Superior temporal gyrus (tissue), 1 donor: ENCODE results near the gene NCKAP5.

ENCODE experiments used
- DNase-seq: peaks from one replicate; pipeline ENCODE4 v3.0.0-alpha.2; 2016; ENCODE audit errors: extremely low spot score

NCKAP5 gene

DNA sequence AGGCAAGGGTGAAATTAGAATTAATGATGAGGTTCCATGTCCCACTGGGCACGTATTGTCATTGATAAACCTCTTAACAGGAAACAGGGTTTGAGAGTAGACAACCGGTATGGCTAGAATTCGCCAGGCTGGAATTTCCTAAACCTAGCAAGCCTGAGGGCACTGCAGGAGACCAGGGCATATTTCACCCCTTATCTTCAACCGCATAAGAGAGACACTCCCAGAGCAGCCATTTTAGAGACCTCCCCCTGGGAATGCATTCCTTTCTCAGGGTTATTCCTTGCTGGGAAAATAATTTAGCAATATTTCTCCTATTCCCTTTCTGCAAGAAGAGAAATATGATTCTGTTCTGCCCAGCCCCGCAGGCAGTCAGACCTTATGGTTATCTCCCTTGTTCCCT lies 563.6 kb downstream of the NCKAP5 start:
- DNase-seq, result no peak

DNA sequence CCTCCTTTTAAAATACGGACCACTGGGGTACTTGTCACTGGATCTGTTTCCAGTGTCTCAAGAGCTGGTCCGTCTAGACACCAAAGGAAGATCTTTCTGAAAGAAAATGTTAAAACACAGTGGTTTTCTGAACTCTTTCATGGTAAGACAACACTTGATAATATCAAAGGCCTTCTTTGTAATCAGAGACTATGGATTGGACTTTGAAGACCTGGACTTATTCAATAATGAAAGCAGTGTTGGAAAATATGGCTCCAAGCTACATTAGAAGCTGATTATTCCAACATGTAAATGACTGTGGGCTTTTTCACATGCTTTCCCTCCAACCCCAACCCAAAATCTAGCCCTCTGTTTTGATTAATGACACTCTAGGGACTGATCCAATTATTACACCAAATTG lies 568.8 kb downstream of the NCKAP5 start:
- no peak for DNase-seq

DNA sequence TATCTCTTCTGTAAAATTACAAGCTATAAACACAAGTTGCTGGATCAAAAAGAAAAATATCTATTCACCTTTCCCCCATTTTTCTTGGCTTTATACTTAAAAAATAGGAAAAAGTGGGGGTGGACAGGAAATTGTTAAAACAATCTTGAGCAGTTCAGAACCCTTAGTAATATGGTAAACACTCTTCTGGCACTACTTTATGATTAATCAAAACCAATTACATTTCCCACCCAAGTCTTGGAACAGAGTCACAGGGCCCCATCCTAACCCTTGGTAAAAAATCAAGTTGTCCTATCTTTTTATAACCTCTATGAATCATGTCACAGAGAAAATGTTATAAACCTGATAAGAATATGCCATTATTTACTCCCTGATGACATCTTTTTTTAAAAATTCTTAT lies 570.0 kb downstream of the NCKAP5 start:
- DNase-seq, result no peak

DNA sequence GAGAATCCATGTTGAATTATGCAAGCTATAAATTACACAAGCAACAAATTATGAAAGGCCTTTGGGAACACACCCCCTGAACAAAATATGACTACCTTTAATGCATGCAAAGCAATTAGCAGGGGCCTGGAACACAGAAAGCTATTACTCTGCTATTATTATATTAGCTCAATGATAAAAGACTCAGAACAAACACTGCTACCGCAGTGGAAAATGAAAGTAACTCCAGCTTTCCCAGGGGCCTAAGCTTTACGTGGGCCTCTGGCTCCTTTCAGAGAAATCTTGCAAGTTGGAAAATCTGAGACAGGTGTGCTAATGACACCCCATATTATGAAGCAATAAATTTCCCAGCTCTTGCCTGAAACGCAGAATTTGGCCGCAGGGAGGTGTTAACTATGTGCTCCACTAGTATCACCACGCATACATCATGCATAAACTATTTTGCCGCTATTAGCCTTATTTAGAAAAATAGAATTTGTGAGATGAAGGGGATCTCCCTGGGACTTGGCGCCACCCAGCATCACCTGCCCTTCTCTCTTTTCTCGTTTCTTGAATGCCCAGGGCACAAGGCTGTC lies 576.7 kb downstream of the NCKAP5 start:
- DNase-seq, result no peak

DNA sequence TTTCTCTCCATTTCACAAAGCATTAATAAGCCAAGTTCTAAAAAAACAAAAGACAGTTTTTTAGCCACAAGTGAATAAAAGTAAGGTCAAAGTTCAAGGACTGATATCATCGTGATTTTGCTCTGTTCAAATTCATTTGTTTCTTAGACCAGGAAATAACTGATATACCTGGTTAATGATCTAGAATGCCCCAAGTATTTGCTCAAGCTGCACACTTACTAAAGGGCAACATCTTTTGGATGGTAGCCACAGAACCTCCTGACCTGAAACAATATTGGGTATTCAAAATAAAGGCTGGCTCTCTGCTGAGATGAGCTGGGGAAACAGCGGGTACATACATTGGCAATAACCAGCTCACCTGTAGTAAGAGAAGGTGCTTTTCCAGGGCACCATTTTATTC lies 583.5 kb downstream of the NCKAP5 start:
- DNase-seq, result no peak

DNA sequence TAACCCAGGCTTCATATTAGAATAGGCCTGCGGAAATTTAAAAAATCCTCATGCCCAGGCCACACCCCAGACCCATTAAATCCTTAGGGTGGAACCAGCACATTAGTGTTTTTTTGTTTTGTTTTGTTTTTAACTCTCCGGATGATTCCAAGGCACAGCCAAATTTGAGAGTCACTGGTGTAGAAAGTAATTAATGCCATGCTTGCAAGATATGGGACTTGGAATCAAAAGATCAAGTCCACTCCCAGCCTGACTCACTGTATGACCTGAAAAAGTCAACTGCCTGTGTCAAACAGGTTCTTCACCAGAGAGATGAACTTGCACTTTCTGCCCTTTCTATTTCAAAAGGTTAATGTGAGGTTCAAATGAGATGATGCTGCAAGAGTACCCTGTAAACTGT lies 588.0 kb downstream of the NCKAP5 start:
- no peak for DNase-seq

DNA sequence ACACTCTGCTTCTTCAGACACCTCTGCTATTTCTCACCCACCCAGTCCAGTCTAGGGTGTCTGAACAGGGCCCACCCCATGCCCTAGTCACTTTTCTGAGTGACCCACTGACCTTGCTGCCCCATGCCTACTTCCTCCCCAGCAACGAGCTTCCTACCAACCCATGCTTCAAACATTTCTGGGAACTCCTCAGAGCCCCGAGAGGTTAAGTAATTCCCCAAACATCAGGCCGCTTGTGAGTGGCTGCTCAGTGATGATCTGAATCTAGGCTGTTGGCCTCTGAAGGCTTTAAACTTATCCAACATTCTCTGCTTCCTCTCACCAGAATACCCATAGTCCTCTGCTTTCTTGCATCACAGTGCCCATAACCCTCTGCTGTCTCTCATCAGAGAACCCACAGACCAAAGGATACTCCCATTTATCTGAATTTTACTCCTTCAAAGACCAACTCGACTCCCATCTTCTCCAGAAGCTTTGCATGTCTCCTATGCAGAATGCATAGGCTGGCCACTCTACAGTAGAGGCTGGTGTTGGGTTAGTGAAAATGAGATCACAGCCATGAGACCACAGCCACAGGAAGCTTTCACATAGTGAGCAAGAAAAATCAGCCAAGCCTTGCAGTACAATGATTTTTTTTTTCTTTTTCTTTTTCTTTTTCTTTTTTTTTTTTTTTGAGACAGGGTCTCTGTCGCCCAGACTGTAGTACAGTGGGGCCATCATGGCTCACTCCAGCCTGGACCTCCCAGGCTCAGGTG lies 588.7 kb downstream of the NCKAP5 start:
- no peak for DNase-seq

DNA sequence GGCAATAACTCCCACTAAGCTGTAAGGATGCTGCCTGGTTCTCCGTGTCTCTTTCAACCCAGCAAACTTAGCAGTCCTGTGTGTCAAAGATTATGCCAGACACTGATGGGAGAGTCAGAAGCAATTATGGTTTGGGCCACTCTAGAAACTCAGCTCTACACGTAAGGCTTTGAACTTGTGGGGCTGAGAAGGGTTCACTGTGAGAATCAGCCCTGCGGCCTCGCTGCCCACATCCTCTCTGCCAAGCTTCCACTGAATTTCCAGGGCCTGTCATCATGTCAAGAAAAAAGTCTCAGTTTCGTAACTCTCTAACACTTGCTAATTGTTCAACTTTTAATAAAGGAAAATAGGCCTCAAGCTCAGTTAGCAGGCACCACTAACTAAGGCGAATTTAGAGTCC lies 589.4 kb downstream of the NCKAP5 start:
- no peak for DNase-seq

DNA sequence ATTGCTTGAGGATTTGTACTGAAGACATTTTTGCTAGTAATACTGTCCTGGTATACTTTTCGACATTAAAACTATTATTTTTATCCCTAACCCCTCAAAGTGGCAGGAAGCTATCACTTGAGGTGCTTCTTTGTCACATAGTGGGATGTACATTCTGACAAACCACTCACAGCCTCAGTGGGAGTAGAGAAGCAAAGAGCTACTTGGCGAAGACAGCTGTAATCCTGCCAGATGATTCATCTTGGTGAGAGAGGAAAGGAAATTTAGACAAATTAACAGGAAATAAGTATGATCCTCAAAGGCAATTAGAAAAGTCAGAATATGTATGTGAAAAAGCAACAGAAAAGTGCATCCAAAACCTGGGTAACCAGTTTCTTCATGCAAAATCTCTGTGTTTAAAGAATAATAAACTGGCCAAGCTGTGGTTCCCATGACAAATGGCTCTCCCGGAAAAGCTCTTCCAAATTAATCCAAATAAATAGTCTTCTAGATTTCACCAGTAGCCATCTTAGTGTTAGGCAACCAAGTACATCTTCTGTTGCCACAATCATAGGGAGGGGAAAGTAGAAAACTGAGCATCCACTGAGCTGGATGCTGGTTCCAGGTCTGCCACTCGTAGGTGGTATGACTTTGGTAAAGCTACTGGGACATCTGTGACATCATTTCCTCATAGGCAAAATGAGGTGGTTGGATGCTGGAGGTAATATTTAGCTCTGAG lies 590.3 kb downstream of the NCKAP5 start:
- peak; percentile 49 for DNase-seq

DNA sequence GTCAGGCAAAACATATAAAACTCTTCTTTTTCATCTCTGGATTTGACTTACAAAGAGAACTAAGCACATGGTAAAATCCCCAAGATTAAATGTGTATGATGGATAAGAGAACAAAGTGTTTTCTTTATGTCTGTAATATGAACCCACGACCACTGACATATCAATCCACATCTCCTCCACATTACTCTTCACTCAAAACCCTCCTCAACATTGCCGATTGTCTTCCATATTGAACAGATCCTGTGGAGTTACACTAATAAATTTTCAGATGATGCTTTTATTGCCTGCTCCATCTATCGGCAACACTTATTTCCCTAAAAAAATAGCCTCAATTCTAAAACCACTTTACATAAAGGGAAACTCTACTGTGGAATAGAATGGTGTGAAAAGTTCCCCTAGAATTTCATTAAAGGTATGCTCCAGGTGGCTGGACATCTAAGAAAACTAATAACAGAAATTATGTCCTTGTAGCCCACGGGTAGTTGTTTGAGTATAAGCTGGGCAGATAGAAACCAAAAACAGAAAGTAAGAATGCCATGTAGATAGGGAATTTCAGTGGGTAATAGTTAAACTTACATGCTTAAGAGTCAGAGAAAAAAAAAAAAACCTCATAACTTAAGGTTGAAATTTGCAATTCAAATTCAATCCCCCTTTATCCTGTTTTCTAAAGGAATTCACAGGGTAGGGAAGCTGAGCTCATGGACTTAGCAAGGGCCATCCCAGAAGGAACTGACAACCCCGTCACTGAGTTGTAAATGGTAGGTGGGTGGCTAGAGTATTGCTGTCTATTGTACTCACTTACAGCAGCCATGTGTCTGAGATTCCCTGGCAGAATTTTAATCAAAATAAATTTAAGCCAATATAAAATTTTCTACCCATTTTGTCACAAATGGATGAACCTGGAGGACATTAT lies 592.8 kb downstream of the NCKAP5 start:
- no peak for DNase-seq

DNA sequence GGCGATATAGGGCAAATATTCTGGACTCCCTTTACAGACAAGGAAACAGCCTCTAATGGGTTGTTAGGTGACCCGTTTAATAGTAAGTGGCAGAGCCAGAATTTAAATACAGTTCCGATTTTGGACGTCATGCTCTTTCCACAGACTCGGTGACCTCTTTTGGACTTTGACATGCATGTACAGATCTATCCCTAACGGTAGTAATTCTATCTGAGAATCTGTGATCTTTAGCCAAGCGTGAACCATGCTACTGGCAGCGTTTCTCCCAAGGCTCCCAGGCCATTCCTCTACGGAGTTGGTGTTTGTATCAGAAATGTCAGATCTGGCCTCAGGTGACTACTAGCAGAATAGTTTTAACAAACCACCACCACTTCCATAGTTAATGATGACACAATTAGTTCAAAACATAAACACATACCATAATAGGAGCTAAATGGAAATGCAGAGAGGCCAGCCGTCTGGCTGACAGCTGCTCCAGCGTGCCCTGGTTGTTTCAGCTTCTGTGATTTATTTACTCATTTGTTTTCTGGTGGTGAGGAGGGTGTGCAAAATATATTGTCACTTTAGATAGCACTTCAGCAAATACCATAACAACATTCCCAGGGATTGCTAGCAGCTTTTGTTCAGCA lies 593.7 kb downstream of the NCKAP5 start:
- DNase-seq, result no peak

DNA sequence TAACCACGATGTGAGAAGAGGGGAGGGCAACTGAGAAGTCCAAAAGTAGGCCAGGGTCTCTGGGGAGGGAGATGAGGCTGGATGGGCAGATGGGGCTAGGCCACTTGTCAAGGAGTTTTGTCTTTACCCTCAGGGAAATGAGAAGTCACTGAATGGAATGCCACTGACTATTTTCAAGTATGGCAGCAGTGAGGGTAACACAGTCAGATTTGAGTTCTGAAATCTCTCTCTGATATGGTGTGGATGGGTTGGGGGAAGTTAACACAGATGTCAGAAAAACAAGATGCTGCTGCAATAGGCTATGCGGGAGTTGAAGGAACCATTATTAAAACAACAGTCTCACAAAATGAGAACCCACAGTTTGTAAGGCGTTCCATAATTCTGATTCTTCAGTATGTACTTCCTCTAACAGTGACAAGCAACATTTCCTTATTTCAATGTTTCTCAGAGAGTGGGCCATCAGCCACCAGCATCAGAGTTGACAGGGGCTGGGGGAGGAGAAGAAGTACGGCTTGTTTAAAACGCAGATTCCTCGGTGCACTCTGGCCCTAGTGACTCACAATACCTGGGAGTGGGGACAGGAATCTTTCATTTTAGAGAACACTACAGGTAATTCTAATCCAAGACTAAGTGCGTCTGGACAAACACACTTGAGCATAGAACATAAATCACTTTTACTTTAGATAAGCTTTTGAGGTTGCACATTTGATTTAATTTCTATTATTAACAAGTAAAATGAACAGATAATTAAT lies 596.8 kb downstream of the NCKAP5 start:
- no peak for DNase-seq

DNA sequence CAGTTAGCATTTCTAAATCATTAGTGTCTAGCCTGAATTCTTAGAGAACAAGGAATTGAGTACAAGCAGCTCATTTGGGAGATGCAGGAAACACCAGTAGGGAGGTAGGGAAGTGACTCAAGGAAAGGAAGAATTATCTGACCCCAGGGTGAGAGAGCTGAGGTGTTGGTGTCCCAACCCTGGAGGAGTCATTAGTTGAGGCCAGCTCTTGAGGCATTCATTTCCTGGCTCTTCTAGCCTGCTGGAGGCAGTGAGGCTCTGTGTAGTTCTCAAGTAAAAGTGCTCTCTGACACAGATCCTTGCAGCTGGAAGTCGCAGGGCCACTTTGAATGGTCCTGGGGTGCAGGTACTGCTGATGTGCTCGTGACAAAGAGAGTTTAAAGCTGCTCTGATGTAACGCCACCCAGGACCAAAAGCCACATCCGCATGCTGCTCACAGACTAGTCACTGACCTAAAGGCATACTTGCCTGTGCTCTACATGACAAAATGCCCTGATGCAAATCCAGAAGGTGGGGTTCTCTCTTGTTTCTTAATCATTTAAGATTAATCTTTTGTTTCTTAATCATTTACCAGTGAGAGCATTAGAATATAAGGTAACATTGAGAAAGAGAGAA lies 598.8 kb downstream of the NCKAP5 start:
- DNase-seq, result no peak

DNA sequence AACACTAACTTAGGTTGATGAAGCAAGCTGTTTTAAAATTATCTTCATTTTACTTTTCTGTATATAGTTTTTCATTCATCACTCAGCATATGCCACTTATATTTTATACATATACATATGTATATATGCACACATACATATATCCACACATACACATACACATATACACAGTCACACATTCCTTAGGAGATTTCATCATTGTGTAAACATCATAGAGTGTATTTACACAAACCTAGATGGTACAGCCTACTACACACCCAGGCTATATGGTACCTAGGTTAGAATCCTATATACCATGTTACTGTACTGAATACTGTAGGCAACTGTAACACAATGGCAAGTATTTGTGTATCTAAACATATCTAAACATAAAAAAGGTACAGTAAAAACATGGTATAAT lies 602.8 kb downstream of the NCKAP5 start:
- DNase-seq, result no peak

DNA sequence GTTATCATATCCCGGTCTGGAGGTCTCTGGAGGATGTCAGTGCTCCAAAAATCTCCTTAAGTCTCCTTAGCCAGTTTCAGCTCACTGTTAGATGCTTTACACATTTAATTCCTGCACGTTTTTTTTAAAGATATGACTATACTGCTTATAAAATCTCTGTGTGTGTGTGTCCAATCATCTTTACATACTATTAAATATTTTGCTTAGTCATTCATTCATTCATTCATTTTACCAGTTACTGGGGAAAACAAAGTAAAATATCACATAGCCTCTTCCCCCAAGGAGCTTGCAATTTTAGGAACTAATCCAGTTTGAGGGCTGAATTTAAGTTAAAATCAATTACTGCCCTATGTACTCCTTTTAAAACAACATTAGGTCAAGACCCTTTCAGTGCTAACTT lies 605.1 kb downstream of the NCKAP5 start:
- DNase-seq, result no peak

DNA sequence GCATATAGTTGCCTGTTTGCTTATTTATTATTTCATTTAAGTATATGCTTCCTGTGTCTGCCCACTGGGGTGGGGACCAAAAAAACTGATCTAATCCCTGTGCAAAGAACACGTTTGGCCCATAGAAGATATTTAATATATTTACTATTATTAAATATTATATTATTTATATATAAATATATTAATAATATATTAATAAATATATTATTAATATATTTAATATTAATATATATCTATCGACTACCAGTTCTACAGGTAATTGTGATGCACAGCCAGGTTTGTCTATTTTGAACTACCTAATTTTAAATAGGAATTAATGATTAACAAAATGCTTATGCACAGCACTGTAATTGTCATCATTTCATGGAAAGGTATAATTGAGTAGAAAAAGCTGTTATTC lies 609.4 kb downstream of the NCKAP5 start:
- DNase-seq, result no peak

DNA sequence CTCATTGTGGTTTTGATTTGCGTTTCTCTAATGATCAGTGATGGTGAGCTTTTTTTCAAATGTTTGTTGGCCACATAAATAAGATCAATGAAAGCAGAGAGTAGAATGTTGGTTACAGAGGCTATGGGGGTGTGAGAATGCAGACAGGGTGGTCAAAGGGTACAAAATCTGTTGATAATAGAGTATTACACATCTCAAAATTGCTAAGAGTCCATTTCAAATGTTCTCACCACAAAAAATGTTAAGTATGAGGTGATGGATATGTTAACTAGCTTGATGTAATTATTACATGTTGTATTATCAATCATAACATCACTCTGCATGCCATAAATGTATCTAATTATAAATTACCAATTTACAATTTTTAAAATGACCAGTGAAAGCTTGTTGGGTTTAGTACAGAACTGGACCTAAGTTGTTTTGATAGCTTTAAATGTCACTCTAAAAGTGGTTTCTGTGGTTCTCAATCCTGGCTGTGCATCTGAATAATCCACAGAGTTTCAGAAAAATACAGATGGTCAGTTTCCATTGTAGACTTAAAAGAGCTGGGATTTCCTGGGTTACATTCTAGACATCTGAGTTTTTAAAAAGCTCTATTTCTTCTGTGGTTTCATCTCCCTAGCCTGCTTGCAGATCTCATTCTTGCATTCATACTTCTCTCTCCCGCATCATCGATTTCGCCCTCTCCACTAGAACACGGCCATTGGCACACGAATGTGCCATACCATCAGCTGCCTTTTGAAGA lies 612.2 kb downstream of the NCKAP5 start:
- no peak for DNase-seq

DNA sequence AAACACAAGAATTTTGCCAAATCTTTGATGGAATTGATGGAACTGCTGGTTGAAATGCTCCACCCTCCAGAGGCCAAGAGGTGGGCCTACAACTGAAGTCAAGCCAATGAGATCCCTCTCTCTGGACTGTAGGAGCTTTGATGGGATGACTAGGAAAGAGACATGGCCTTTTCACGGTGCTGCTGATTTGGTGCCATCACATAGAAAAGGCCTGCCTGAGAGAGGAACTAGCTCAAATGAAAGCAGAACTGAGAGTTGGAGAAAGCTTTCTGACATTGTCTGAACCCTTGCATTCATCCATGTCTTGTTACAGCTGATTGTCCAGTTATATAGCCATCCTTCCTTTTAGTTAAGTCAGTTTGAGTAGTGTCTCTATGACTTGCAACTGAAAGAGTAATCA lies 614.5 kb downstream of the NCKAP5 start:
- no peak for DNase-seq

DNA sequence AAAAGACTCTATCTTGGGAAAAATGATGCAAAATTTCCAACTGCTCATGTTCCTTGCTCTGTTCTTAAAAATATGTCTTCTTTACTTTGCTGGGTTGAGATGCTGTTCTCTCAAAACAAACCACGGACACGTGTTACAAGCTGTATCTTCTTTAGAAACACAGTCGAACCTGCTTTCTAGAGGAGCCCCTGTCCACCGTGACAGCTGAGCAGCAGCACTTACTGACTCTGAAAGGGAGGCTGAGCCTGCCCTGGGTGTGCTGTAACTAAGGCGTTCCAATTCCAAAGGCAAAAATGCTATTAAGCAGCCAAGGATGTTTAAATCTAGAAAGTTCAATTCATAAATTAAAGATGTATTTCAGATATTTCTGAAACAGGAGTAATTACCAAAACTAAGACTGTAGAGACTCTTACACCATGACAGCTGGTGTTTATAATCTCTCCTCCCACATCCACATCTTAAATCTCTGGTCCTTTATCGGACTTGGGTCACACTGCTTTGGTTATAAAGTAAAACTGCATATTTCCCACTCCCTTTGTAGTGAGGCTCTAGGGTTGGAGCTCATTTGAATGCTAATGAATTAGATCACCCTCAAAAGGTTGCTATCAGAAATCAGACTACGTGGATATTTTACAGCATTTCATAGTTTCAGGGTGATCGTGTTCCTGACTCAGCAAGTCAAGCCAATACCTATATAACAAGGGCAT lies 617.1 kb downstream of the NCKAP5 start:
- DNase-seq, result no peak
